22Rv1 (cell line): ENCODE data around the gene TBX21.
"Not testable (repeated sequence)": the region's sequence is repeated elsewhere in the genome, so short reads cannot be mapped to it uniquely, and the experiment has no call there.

ENCODE experiments used
- H3K27ac ChIP-seq: fragments of 450-650 bp; 2 replicates; pipeline ENCODE4 v1.5.1; 2017
- ZFX ChIP-seq: fragments of 450-650 bp; IDR thresholded peaks from 2 replicates; pipeline ENCODE4 v1.6.1; 2017; ENCODE audit warnings: antibody characterized with exemption, borderline replicate concordance
- TF ChIP-seq, protein P1 (sequence below): fragments of 450-650 bp; IDR thresholded peaks from 2 replicates; pipeline ENCODE4 v1.5.1; 2017; ENCODE audit warnings: mild to moderate bottlenecking

TBX21 gene

DNA sequence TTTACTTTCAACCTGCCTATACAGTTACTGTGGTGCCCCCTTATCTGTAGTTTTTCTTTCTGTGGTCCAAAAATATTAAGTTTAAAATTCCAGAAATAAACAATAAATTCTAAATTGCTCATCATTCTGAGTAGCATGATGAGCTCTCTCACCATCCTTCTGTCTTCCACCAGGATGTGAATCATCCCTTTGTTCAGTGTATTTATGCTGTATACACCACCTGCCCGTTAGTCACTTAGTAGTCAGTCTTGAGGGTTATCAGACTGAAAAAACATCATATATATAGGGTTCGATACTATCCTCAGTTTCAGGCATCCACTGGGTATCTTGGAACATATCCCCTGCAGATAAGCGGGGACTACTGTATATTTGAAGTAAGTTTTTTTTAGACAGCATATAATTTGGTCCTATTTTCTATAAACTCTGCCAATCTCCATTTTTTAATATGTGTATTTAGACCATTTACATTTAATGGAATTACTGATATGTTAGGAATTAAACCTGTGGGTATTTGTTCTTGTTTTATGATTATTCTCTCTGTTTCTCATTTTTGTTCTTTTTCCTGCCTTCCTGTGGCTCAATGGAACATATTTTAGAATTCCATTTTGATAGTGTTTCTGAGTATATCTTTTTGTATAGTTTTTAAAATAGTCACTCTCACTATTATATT, 31.0 kb downstream of the TBX21 start:
- no peak overlapping the region for H3K27ac ChIP-seq
- TF ChIP-seq ZFX = no peak
- TF ChIP-seq, protein P1, sequence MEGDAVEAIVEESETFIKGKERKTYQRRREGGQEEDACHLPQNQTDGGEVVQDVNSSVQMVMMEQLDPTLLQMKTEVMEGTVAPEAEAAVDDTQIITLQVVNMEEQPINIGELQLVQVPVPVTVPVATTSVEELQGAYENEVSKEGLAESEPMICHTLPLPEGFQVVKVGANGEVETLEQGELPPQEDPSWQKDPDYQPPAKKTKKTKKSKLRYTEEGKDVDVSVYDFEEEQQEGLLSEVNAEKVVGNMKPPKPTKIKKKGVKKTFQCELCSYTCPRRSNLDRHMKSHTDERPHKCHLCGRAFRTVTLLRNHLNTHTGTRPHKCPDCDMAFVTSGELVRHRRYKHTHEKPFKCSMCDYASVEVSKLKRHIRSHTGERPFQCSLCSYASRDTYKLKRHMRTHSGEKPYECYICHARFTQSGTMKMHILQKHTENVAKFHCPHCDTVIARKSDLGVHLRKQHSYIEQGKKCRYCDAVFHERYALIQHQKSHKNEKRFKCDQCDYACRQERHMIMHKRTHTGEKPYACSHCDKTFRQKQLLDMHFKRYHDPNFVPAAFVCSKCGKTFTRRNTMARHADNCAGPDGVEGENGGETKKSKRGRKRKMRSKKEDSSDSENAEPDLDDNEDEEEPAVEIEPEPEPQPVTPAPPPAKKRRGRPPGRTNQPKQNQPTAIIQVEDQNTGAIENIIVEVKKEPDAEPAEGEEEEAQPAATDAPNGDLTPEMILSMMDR = no peak

DNA sequence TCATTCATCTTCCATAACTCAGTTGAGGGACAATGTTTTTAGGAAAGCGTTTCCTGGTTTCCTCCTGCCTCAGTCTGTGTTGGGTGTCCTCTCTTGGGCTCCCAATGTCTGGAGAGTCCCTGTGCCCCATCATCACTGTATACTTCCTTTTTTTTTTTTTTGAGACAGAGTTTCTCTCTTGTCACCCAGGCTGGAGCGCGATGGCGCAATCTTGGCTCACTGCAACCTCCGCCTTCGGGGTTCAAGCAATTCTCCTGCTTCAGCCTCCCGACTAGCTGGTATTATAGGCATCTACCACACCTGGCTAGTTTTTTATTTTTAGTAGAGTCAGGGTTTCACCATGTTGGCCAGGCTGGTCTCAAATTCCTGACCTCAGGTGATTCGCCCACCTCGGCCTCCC, 40.6 kb downstream of the TBX21 start:
- H3K27ac ChIP-seq = not testable (repeated sequence)

DNA sequence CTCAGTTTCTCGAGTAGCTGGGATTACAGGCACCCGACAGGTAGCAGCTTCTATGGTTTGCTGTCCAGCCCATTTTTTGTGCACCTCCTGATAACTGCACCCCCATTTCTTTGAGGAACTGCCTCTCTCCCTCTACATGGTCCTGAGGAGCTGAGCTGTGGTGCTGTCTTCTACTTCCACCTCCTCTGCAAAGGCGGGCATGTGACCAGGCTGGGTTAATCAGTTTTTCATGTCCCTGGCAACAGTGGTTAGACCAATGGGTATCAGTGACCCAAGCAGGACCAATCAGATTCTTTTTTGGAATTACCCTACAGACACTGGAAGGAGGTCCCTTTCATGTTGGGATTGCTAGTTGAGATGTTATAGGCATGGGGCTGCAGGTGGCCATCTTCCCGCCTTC, 41.3 kb downstream of the TBX21 start:
- no peak for TF ChIP-seq ZFX
- TF ChIP-seq, protein P1 = no peak
- no peak overlapping the region for H3K27ac ChIP-seq

DNA sequence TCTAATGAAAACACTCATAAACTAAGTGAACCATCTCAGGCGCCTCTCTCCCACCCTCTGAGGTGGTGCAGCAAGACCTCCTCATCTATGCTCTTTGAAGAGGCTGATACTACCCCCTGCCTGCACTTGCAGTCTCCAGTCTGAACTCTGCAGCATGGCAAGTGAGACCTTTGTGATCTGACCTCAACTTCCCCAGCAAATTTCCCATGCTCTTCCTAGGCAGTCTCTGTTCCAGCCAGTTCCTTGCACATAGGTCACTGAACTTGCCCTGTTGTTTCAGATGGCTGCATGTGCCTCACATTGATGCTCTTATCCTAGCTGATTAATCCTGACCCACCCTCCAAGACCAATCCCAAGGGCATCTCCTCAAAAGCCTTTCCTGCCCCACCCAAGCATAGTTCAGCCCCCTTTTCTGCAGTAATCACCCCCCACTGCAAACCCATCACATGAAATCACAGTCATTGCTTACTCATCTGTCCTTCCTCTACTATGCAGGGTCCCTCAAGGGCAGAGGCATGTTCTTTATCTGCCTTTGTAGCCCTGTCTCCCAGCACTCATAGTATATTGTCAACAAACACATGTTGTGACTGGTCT, 42.0 kb downstream of the TBX21 start:
- no peak overlapping the region for H3K27ac ChIP-seq
- TF ChIP-seq, protein P1 = no peak
- no peak for TF ChIP-seq ZFX

DNA sequence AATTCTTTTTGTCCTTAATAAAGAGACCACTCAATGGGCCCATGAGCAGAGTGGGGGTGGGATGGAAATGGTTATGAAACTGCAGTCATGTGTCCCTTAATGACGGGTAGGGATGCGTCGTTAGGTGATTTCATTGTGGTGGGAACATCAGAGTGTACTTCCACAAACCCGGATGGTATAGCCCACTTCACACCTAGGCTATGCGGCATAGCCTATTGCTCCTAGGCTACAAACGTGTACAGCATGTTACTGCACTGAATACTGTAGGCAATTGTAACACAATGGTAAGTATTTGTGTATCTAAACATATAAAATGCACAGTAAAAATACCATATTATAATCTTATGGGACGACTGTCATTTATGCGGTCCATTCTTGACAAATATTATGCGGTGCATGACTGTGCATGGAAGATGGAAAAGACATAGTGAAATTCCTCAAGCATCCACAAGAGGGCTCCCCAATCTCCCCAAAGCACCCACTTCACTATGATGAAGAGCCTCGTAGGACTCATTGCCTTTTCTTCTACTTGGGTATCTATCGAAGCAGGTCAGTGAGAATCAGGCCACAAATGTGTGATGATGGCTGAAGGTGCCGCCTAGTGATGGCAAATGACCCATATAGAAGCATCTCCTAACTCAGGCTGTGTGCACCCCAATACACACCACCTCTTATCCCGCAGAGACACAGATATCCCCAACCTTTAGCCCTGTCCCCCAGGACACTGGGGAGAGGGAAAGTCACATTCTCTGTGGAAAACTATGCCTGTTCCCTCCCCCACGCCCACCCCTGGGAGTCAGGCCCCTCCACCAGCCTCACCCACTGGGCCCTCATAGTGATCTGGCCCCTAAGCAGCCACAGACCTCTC, 43.5 kb downstream of the TBX21 start:
- H3K27ac ChIP-seq = no peak overlapping the region
- TF ChIP-seq, protein P1 = peak; percentile 84
- TF ChIP-seq ZFX = no peak

DNA sequence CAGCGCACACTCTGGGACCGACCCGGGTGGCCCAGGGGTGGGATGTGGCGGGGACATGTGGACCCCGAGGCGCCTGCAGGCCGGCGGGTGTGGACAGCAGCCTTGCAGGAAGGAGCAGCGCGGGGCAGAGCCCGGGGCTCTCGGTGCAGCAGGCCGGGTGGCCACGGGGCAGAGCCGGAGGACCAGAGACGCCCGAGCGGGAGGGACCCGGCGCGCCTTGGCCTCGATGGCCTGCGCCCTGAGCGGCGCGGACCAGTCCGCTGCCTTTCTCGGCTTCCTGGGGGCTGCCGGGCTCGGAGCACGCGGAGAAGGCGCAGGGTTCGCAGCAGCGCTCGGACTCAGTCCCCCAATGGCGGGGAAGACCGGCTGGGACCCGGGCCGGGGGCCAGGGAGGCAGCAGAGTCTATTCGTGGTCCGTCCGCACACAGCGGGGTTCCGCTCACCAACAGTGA, 45.2 kb downstream of the TBX21 start:
- no peak overlapping the region for H3K27ac ChIP-seq
- TF ChIP-seq ZFX = no peak
- TF ChIP-seq, protein P1 = no peak

DNA sequence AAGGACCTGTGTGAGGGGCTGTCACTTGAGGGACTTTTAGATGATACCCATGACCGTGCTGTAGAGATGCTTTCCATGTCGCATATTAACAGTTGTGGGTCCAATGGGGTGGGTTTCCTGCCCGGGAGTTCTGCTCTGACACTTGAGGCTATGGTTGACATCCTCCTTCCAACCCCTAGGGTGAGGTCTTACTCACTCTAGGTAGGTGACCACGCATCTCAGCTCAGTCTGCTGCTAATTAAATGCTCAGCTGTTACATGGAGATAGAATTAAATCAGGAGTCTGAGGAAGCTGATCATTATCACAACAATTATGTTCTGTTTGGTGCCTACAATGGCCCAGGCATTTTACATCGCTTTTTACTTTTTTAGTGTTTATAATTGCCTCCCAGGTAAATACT, 48.4 kb downstream of the TBX21 start:
- no peak overlapping the region for H3K27ac ChIP-seq
- no peak for TF ChIP-seq ZFX
- TF ChIP-seq, protein P1 = no peak
